Endothelial cell of umbilical vein (primary cell): Measurements from ENCODE around the gene SCML2.

ENCODE experiments used
- CTCF ChIP-seq, 2 donors: IDR thresholded peaks; 1 replicate in 1 of 2; 2 replicates in 1 of 2; pipeline ENCODE4 v1.5.1; 2011; ENCODE audit warnings: low read length in 2 of 2, mild to moderate bottlenecking in 2 of 2, moderate library complexity in 2 of 2, control low read depth in 1 of 2, inconsistent platforms in 1 of 2, low read depth in 1 of 2; ENCODE audit not compliant: insufficient read depth in 1 of 2; ENCODE audit errors: extremely low read depth in 1 of 2
- EZH2 ChIP-seq: IDR thresholded peaks from 2 replicates; pipeline ENCODE4 v1.6.1; 2012; ENCODE audit warnings: borderline replicate concordance, low read depth, mild to moderate bottlenecking, moderate library complexity, low read length, inconsistent platforms; ENCODE audit not compliant: severe bottlenecking
- FOS ChIP-seq: IDR thresholded peaks from 2 replicates; pipeline ENCODE4 v1.6.1; 2011; ENCODE audit warnings: mild to moderate bottlenecking, low read length, moderate library complexity, borderline replicate concordance; ENCODE audit not compliant: insufficient read depth
- JUN ChIP-seq: IDR thresholded peaks from 2 replicates; pipeline ENCODE4 v1.6.1; 2011; ENCODE audit warnings: borderline replicate concordance, low read depth; ENCODE audit not compliant: insufficient read length, insufficient read depth
- MYC ChIP-seq: IDR thresholded peaks from one replicate; pipeline ENCODE4 v1.6.1; 2011; ENCODE audit warnings: mild to moderate bottlenecking, low read depth, low read length
- POLR2A ChIP-seq: IDR thresholded peaks from 2 replicates; pipeline ENCODE4 v1.6.1; 2012; ENCODE audit warnings: low read depth, mild to moderate bottlenecking, control low read depth, low read length
- POLR2AphosphoS5 ChIP-seq: IDR thresholded peaks from 2 replicates; pipeline ENCODE4 v1.6.1; 2012; ENCODE audit warnings: low read depth, mild to moderate bottlenecking, control low read depth, low read length, moderate library complexity; ENCODE audit not compliant: insufficient read depth

GRCh38 chrX:18291006-18291545 is 63.4 kb downstream of the SCML2 start:
- TF ChIP-seq EZH2 = no peak
- no peak for TF ChIP-seq POLR2AphosphoS5
- no peak for TF ChIP-seq CTCF (IDR thresholded peaks at IDR 0.05; ENCODE audit: extremely low read depth in 1 of 2, insufficient read depth in 1 of 2, low read depth in 1 of 2, low read length in 2 of 2)
- TF ChIP-seq POLR2A = no peak
- TF ChIP-seq JUN = no peak
- no peak for TF ChIP-seq FOS
- TF ChIP-seq MYC = no peak
